Measurements from ENCODE around the gene SPA17.

Gene SPA17

DNA sequence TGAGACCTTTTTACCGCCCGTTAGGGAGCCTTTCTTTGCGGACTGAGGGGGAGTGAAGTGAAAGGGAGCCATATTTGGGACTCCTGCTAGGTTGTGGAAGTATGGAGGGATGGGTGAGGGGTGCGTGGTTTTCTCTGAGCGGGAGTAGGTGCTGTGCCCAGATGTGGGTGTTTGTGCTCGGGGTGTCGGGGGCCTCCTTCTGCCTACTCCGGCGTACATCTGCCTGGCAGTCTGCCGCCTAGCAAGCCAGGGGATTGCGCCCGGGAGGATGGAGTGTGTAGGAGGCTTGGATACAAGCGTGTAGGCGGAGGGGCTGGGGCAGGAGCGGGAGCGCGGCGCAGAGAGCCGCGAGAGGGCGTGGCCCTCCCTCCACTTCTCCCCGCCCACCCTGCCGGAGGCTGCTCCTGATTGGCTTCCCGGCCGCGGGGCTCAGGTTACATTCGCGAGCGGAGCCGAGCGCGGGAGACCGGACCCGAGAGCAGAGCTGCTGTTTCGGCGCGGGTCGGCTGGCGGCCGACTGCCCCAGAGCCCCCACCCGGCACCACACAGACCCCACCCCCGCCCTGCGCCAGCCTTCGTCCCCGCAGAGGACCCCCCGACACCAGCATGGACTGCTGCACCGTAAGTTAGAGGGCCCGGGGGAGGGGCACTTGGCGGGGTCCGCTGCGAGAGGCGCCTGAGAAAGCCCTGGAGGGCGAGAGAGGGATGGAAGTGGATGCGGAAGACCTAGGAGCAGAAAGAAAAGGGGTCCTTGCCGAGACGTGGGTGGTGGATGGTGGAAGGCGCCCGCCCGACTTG lies 66.0 kb downstream of the SPA17 start, which contains the start of gene NRGN:
TSS of gene NRGN (plus strand) at position 464 of the 798 bp plus-strand sequence. CDS start at position 607, 143 bp downstream.
- peaks cover 15% of the 10 kb centered on the region for H3K4me1 ChIP-seq (ENCODE audit: control insufficient read depth, insufficient read depth, low read length)
- no peaks in the 10 kb centered on the region for H3K36me3 ChIP-seq (ENCODE audit: control insufficient read depth in 2 of 2, insufficient read depth in 2 of 2, low read length in 2 of 2)
- no peak within 1 kb of the TSS for H3K9ac ChIP-seq (ENCODE audit: low read length in 2 of 2)
- H3K27me3 ChIP-seq (ENCODE audit: control insufficient read depth in 1 of 2, insufficient read depth in 2 of 2, low read length in 2 of 2): peaks cover 47 to 50% of the 10 kb centered on the region in 2 donors
- H3K27ac ChIP-seq (ENCODE audit: low read length): no peak within 1 kb of the TSS
- H3K4me3 ChIP-seq (ENCODE audit: low read length in 2 of 2): peak within 1 kb of the TSS; percentile 58 to 68
- H3K9me3 ChIP-seq (ENCODE audit: control insufficient read depth in 2 of 2, low read length in 2 of 2): no peaks in the 10 kb centered on the region

DNA sequence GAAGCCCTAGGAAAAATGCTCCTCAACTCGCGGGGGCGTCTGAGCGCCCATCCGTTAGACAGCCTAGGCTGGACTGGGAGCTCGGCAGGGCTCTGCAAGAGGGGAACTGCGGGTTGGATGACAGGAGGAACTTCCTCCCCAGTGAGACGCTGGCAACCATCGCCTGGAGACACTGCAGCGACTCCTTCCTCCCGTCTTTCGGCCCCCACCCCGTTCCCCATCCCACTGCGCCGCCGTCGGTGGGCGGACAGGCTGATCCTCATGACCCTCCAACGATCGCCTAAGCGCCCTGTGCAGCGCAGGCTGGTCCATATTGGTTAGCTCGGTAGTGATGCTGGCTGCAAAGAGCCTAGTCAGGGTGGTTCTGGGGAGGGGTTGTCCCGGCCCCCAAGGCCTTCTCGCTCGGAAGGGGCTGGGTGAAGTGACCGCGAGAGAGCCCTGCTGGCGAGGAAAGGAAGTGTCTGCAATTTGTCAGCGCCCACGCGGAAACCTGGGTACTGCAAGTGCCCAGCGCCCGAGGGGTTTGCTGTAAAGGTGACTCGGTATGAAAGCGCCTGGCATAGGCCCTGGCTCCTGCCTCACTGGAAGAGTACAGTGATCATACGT lies 66.7 kb downstream of the SPA17 start:
- H3K4me3 ChIP-seq (ENCODE audit: low read length in 2 of 2): peak overlapping the region; percentile 58 to 68
- H3K27ac ChIP-seq (ENCODE audit: low read length): no peak overlapping the region
- H3K4me1 ChIP-seq (ENCODE audit: control insufficient read depth, insufficient read depth, low read length): peaks cover 16% of the 10 kb centered on the region
- no peak overlapping the region for H3K9ac ChIP-seq (ENCODE audit: low read length in 2 of 2)
- H3K36me3 ChIP-seq (ENCODE audit: control insufficient read depth in 2 of 2, insufficient read depth in 2 of 2, low read length in 2 of 2): no peaks in the 10 kb centered on the region
- peaks cover 54 to 57% of the 10 kb centered on the region in 2 donors for H3K27me3 ChIP-seq (ENCODE audit: control insufficient read depth in 1 of 2, insufficient read depth in 2 of 2, low read length in 2 of 2)
- H3K9me3 ChIP-seq (ENCODE audit: control insufficient read depth in 2 of 2, low read length in 2 of 2): no peaks in the 10 kb centered on the region

DNA sequence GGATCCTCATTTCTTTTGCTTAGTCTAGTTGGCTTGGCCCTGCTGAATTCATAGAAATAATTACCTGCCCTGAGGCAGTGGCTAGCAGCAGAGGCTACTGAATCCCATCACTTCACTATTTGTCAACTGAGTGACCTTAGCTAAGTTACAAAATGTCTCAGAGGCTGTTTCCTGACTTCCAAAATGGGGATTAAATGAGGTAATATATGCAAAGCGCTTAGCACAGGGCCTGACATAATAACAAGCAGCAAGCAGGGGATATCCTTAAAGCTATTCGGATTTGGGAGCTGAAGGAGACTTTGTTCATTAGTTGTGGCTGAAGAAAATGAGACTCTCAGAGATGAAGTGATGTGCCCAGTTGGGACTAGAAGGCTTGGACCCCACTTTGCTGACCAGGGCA lies 68.9 kb downstream of the SPA17 start:
- Histone ChIP-seq H3K27me3 (ENCODE audit: control insufficient read depth in 1 of 2, insufficient read depth in 2 of 2, low read length in 2 of 2) (peaks cover 62 to 74% of the 10 kb centered on the region in 2 donors), H3K36me3 (ENCODE audit: control insufficient read depth in 2 of 2, insufficient read depth in 2 of 2, low read length in 2 of 2) (no peaks in the 10 kb centered on the region), H3K9me3 (ENCODE audit: control insufficient read depth in 2 of 2, low read length in 2 of 2) (no peaks in the 10 kb centered on the region), H3K27ac (ENCODE audit: low read length) (no peak overlapping the region), H3K4me1 (ENCODE audit: control insufficient read depth, insufficient read depth, low read length) (peaks cover 34% of the 10 kb centered on the region), H3K4me3 (ENCODE audit: low read length in 2 of 2) (no peak overlapping the region), H3K9ac (ENCODE audit: low read length in 2 of 2) (no peak overlapping the region)

DNA sequence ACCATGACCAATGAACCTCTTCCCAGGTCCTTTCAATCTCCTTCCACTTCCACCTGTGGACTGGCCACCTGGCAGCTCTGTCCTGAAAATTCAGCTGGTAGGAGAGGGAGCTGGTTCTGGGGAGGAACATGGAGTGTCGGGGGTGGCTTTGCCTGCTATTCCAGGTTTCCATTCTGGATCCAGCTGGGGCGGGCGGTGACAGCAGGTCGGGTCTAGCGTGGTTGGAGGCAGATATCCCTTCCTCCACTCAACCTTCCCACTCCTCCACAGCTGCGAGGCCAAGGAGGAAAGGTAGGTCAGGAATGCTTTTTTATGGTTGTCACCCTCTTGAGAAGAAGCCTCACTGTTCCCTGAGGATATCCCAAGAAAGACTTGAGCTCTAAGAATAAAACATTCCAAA lies 69.3 kb downstream of the SPA17 start:
- Histone ChIP-seq H3K36me3 (ENCODE audit: control insufficient read depth in 2 of 2, insufficient read depth in 2 of 2, low read length in 2 of 2) (no peaks in the 10 kb centered on the region), H3K9me3 (ENCODE audit: control insufficient read depth in 2 of 2, low read length in 2 of 2) (no peaks in the 10 kb centered on the region), H3K9ac (ENCODE audit: low read length in 2 of 2) (no peak overlapping the region), H3K4me1 (ENCODE audit: control insufficient read depth, insufficient read depth, low read length) (peaks cover 35% of the 10 kb centered on the region), H3K27ac (ENCODE audit: low read length) (no peak overlapping the region), H3K27me3 (ENCODE audit: control insufficient read depth in 1 of 2, insufficient read depth in 2 of 2, low read length in 2 of 2) (peaks cover 64 to 79% of the 10 kb centered on the region in 2 donors), H3K4me3 (ENCODE audit: low read length in 2 of 2) (no peak overlapping the region)

DNA sequence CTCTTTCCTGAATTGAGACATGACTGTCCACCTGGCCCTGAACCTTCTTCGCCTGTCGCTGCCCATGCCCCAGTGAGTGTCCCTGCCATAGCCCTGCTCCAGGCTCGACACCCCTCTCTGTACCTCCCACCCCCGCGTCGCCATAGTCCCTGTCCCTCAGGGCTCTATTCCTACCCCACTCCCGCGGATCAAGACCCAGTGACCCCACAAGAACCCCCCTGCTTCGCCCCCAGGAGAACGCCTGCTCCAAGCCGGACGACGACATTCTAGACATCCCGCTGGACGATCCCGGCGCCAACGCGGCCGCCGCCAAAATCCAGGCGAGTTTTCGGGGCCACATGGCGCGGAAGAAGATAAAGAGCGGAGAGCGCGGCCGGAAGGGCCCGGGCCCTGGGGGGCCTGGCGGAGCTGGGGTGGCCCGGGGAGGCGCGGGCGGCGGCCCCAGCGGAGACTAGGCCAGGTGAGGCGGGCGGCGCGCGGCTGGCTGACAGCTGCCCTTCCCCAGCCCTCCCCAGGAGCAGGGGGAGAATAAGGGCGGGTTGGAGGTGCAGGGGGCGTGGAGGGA lies 71.6 kb downstream of the SPA17 start:
- no peak overlapping the region for H3K9ac ChIP-seq (ENCODE audit: low read length in 2 of 2)
- H3K27ac ChIP-seq (ENCODE audit: low read length): no peak overlapping the region
- H3K36me3 ChIP-seq (ENCODE audit: control insufficient read depth in 2 of 2, insufficient read depth in 2 of 2, low read length in 2 of 2): no peaks in the 10 kb centered on the region
- no peak overlapping the region for H3K4me3 ChIP-seq (ENCODE audit: low read length in 2 of 2)
- H3K9me3 ChIP-seq (ENCODE audit: control insufficient read depth in 2 of 2, low read length in 2 of 2): no peaks in the 10 kb centered on the region
- H3K4me1 ChIP-seq (ENCODE audit: control insufficient read depth, insufficient read depth, low read length): peaks cover 26% of the 10 kb centered on the region
- H3K27me3 ChIP-seq (ENCODE audit: control insufficient read depth in 1 of 2, insufficient read depth in 2 of 2, low read length in 2 of 2): peaks cover 70 to 77% of the 10 kb centered on the region in 2 donors

DNA sequence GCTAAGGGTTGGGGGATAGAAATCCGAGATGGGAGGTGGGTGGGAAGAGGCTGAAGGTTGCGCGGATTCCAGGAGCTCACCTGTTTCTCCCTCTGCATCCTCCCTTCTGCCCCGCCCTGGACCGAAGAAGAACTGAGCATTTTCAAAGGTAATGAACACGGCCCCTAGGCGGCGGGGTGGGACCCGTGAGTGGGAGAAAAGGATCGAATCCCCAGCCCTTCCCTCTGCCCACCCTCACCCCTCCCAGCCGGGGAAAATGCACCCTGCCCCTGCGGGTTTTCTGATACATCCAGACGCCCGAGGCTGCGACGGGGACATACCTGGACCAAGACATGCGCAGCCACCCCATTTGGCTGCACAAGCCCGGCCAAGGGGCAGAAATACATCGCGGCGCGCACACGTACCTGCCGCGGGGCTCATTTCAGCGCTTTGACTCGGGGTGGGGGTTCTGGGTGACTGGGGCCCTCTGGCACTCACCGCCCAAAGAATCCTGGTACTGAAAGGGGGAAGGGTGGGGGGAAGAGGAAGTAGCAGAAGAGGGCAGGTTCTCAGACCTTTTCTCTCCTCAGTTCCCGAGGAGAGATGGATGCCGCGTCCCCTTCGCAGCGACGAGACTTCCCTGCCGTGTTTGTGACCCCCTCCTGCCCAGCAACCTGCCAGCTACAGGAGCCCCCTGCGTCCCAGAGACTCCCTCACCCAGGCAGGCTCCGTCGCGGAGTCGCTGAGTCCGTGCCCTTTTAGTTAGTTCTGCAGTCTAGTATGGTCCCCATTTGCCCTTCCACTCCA lies 72.3 kb downstream of the SPA17 start:
- Histone ChIP-seq H3K36me3 (ENCODE audit: control insufficient read depth in 2 of 2, insufficient read depth in 2 of 2, low read length in 2 of 2) (no peaks in the 10 kb centered on the region), H3K9me3 (ENCODE audit: control insufficient read depth in 2 of 2, low read length in 2 of 2) (no peaks in the 10 kb centered on the region), H3K9ac (ENCODE audit: low read length in 2 of 2) (no peak overlapping the region), H3K27ac (ENCODE audit: low read length) (no peak overlapping the region), H3K27me3 (ENCODE audit: control insufficient read depth in 1 of 2, insufficient read depth in 2 of 2, low read length in 2 of 2) (peaks cover 69 to 76% of the 10 kb centered on the region in 2 donors), H3K4me3 (ENCODE audit: low read length in 2 of 2) (peak overlapping the region; percentile 71 to 75), H3K4me1 (ENCODE audit: control insufficient read depth, insufficient read depth, low read length) (peaks cover 20% of the 10 kb centered on the region)

DNA sequence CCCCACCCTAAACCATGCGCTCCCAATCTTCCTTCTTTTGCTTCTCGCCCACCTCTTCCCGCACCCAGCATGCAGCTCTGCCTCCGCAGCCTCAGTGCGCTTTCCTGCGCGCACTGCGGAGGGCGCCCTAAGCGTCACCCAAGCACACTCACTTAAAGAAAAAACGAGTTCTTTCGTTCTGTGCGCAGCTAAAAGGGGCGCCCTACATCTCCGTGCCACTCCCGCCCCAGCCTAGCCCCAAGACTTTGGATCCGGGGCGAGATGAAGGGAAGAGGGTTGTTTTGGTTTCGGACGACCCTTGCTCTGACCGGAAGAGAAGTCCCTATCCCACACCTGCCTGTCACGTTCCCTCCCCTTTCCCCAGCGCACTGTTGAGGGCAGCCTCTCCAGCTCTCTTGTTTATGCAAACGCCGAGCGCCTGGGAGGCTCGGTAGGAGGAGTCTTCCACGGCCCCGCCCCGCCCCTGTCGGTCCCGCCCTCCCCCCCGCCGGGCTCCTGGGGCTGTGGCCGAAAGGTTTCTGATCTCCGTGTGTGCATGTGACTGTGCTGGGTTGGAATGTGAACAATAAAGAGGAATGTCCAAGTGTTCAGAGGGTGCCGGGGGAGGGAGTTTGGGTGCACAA lies 73.0 kb downstream of the SPA17 start:
- H3K9me3 ChIP-seq (ENCODE audit: control insufficient read depth in 2 of 2, low read length in 2 of 2): no peaks in the 10 kb centered on the region
- H3K27me3 ChIP-seq (ENCODE audit: control insufficient read depth in 1 of 2, insufficient read depth in 2 of 2, low read length in 2 of 2): peaks cover 67 to 76% of the 10 kb centered on the region in 2 donors
- H3K27ac ChIP-seq (ENCODE audit: low read length): no peak overlapping the region
- peak overlapping the region in 1 of 2 donors; percentile 42 for H3K9ac ChIP-seq (ENCODE audit: low read length in 2 of 2)
- H3K4me1 ChIP-seq (ENCODE audit: control insufficient read depth, insufficient read depth, low read length): peaks cover 20% of the 10 kb centered on the region
- peak overlapping the region; percentile 71 to 75 for H3K4me3 ChIP-seq (ENCODE audit: low read length in 2 of 2)
- no peaks in the 10 kb centered on the region for H3K36me3 ChIP-seq (ENCODE audit: control insufficient read depth in 2 of 2, insufficient read depth in 2 of 2, low read length in 2 of 2)

Measured in stomach smooth muscle (tissue), 2 donors.